ENCODE data around the gene PTPN23.
A peak's percentile ranks its signal among the peaks of the same experiment; 100 is the strongest.

PTPN23 gene

DNA sequence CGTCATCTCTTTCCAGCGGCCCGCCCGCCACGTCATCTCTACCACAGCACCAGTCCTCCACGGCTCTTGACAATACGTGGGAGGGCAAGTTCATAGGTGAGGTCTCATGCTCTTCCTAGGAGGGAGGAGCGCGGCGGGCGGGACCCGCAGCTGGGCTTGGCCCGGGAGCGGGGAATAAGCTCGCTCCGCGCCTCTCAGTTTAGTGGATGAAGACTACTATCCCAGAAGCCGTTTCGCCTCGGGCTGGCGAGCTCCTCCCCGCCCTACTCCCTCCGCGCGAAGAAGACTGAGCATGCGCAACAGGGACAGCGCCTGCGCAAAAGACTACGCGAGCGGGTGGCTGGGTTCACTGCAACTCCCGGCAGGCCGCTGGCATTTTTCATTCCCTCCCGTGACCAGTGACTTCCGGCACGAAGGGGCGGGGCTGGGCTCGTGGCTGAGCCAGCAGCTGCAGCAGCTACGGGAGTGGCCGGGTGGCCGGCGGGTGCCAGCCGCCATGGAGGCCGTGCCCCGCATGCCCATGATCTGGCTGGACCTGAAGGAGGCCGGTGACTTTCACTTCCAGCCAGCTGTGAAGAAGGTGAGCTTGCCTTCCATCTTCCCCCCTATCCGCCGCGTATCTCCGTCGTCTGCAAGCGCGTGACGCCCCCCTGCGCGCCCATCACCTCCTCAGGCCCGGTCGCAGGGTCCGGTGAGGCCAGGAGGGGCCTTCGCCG lies at the start of gene PTPN23:
Gene PTPN23, plus strand, starts transcription at position 421 of the 716 bp plus-strand sequence. Its CDS starts 76 bp downstream, at position 497.
- H3K27ac ChIP-seq (ENCODE audit: low read length), result peak within 1 kb of the TSS; percentile 60
- H3K27me3 ChIP-seq (ENCODE audit: control insufficient read depth, insufficient read depth, low read length), result no peaks in the 10 kb centered on the region
- no peaks in the 10 kb centered on the region for H3K9me3 ChIP-seq (ENCODE audit: control insufficient read depth, low read depth, low read length)
- peaks cover 10% of the 10 kb centered on the region for H3K4me1 ChIP-seq (ENCODE audit: control insufficient read depth, low read depth, low read length)
- H3K9ac ChIP-seq (ENCODE audit: low read length), result peak within 1 kb of the TSS; percentile 79
- H3K4me3 ChIP-seq (ENCODE audit: low read length), result peak within 1 kb of the TSS; percentile 96
- no peaks in the 10 kb centered on the region for H3K36me3 ChIP-seq (ENCODE audit: control insufficient read depth, low read depth, low read length)

GRCh38 chr3:47333907-47334306 lies 46.9 kb upstream of the PTPN23 start:
- H3K4me1 ChIP-seq (ENCODE audit: control insufficient read depth, low read depth, low read length), result no peaks in the 10 kb centered on the region
- H3K9me3 ChIP-seq (ENCODE audit: control insufficient read depth, low read depth, low read length), result no peaks in the 10 kb centered on the region
- H3K9ac ChIP-seq (ENCODE audit: low read length), result no peak overlapping the region
- H3K27ac ChIP-seq (ENCODE audit: low read length), result no peak overlapping the region
- no peak overlapping the region for H3K4me3 ChIP-seq (ENCODE audit: low read length)
- no peaks in the 10 kb centered on the region for H3K27me3 ChIP-seq (ENCODE audit: control insufficient read depth, insufficient read depth, low read length)
- H3K36me3 ChIP-seq (ENCODE audit: control insufficient read depth, low read depth, low read length), result peaks cover 66% of the 10 kb centered on the region

- no peaks in the 10 kb centered on the region for H3K4me1 ChIP-seq (ENCODE audit: control insufficient read depth, low read depth, low read length)
- H3K4me3 ChIP-seq (ENCODE audit: low read length), result no peak overlapping the region
- no peaks in the 10 kb centered on the region for H3K9me3 ChIP-seq (ENCODE audit: control insufficient read depth, low read depth, low read length)
- no peaks in the 10 kb centered on the region for H3K27me3 ChIP-seq (ENCODE audit: control insufficient read depth, insufficient read depth, low read length)
- peaks cover 73% of the 10 kb centered on the region for H3K36me3 ChIP-seq (ENCODE audit: control insufficient read depth, low read depth, low read length)
- H3K9ac ChIP-seq (ENCODE audit: low read length), result no peak overlapping the region
- H3K27ac ChIP-seq (ENCODE audit: low read length), result no peak overlapping the region
Observed at GRCh38 chr3:47337656-47338055, 43.2 kb upstream of the PTPN23 start.

GRCh38 chr3:47339951-47340350 lies 40.9 kb upstream of the PTPN23 start:
- Histone ChIP-seq H3K9me3 (ENCODE audit: control insufficient read depth, low read depth, low read length) (no peaks in the 10 kb centered on the region), H3K27ac (ENCODE audit: low read length) (no peak overlapping the region), H3K4me3 (ENCODE audit: low read length) (no peak overlapping the region), H3K36me3 (ENCODE audit: control insufficient read depth, low read depth, low read length) (peaks cover 75% of the 10 kb centered on the region), H3K27me3 (ENCODE audit: control insufficient read depth, insufficient read depth, low read length) (no peaks in the 10 kb centered on the region), H3K9ac (ENCODE audit: low read length) (no peak overlapping the region), H3K4me1 (ENCODE audit: control insufficient read depth, low read depth, low read length) (no peaks in the 10 kb centered on the region)

- H3K4me3 ChIP-seq (ENCODE audit: low read length), result no peak overlapping the region
- H3K27me3 ChIP-seq (ENCODE audit: control insufficient read depth, insufficient read depth, low read length), result no peaks in the 10 kb centered on the region
- H3K27ac ChIP-seq (ENCODE audit: low read length), result no peak overlapping the region
- no peaks in the 10 kb centered on the region for H3K4me1 ChIP-seq (ENCODE audit: control insufficient read depth, low read depth, low read length)
- no peaks in the 10 kb centered on the region for H3K9me3 ChIP-seq (ENCODE audit: control insufficient read depth, low read depth, low read length)
- peaks cover 77% of the 10 kb centered on the region for H3K36me3 ChIP-seq (ENCODE audit: control insufficient read depth, low read depth, low read length)
- no peak overlapping the region for H3K9ac ChIP-seq (ENCODE audit: low read length)
Observed at GRCh38 chr3:47340866-47341265, 40.0 kb upstream of the PTPN23 start.

- Histone ChIP-seq H3K9me3 (ENCODE audit: control insufficient read depth, low read depth, low read length) (no peaks in the 10 kb centered on the region), H3K4me3 (ENCODE audit: low read length) (no peak overlapping the region), H3K36me3 (ENCODE audit: control insufficient read depth, low read depth, low read length) (peaks cover 65% of the 10 kb centered on the region), H3K27me3 (ENCODE audit: control insufficient read depth, insufficient read depth, low read length) (no peaks in the 10 kb centered on the region), H3K9ac (ENCODE audit: low read length) (no peak overlapping the region), H3K4me1 (ENCODE audit: control insufficient read depth, low read depth, low read length) (no peaks in the 10 kb centered on the region), H3K27ac (ENCODE audit: low read length) (no peak overlapping the region)
Observed at GRCh38 chr3:47342151-47342550, 38.7 kb upstream of the PTPN23 start.

- no peak overlapping the region for H3K9ac ChIP-seq (ENCODE audit: low read length)
- no peaks in the 10 kb centered on the region for H3K27me3 ChIP-seq (ENCODE audit: control insufficient read depth, insufficient read depth, low read length)
- H3K4me3 ChIP-seq (ENCODE audit: low read length), result no peak overlapping the region
- no peaks in the 10 kb centered on the region for H3K9me3 ChIP-seq (ENCODE audit: control insufficient read depth, low read depth, low read length)
- no peak overlapping the region for H3K27ac ChIP-seq (ENCODE audit: low read length)
- peaks cover 58% of the 10 kb centered on the region for H3K36me3 ChIP-seq (ENCODE audit: control insufficient read depth, low read depth, low read length)
- H3K4me1 ChIP-seq (ENCODE audit: control insufficient read depth, low read depth, low read length), result no peaks in the 10 kb centered on the region
Observed at GRCh38 chr3:47342812-47343211, 38.0 kb upstream of the PTPN23 start.

- H3K9me3 ChIP-seq (ENCODE audit: control insufficient read depth, low read depth, low read length), result no peaks in the 10 kb centered on the region
- no peak overlapping the region for H3K27ac ChIP-seq (ENCODE audit: low read length)
- H3K4me3 ChIP-seq (ENCODE audit: low read length), result no peak overlapping the region
- H3K9ac ChIP-seq (ENCODE audit: low read length), result no peak overlapping the region
- no peaks in the 10 kb centered on the region for H3K27me3 ChIP-seq (ENCODE audit: control insufficient read depth, insufficient read depth, low read length)
- H3K36me3 ChIP-seq (ENCODE audit: control insufficient read depth, low read depth, low read length), result peaks cover 51% of the 10 kb centered on the region
- no peaks in the 10 kb centered on the region for H3K4me1 ChIP-seq (ENCODE audit: control insufficient read depth, low read depth, low read length)
Observed at GRCh38 chr3:47343471-47343971, 37.3 kb upstream of the PTPN23 start.

DNA sequence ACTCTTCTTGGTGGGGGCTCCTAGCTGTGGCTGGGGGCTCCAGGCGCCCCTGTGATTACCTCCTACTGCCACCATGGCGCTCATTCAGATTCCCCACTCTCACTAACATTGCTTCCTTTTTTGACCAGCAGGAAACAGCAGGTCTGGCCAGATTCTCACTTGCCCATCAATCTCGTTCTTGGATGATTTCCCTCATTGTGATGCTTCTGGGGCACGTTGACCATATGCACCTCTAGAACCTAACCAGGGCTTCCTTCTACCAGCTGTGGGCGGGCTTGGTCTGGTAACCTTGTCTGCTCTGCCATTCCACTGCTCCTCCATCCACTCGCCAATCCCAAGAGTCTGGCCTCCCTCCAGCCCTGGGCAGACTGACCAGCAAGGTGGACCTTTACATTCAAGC lies 35.9 kb upstream of the PTPN23 start:
- Histone ChIP-seq H3K4me1 (ENCODE audit: control insufficient read depth, low read depth, low read length) (no peaks in the 10 kb centered on the region), H3K9ac (ENCODE audit: low read length) (no peak overlapping the region), H3K9me3 (ENCODE audit: control insufficient read depth, low read depth, low read length) (no peaks in the 10 kb centered on the region), H3K27ac (ENCODE audit: low read length) (no peak overlapping the region), H3K4me3 (ENCODE audit: low read length) (no peak overlapping the region), H3K36me3 (ENCODE audit: control insufficient read depth, low read depth, low read length) (peaks cover 42% of the 10 kb centered on the region), H3K27me3 (ENCODE audit: control insufficient read depth, insufficient read depth, low read length) (no peaks in the 10 kb centered on the region)

DNA sequence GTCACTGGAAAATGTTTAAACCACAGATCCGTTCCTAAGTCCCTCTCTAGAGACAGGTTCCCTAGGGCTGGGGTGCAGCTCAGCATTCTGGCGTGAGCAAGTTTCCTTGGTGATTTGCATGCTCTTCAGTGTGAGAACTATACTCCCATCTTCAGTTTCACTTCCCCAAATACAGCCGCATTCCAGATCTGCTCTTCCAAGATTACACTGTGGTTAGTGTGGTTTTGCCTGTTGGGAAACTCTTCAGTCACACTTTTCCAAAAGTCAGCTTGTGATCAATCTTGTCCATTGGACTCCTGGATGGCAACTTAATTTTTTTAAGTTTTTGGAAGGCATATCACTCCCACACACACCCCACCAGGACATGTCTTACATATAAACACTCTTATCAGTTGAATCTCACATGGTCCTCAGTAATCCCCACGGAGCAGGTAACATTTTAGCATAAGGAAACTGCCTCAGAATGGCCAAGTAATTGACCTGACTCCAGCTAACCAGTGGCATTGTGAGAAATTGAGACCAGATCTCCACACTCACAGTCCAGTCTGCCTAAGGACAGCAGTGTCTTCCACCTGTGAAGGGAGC lies 33.5 kb upstream of the PTPN23 start:
- Histone ChIP-seq H3K4me1 (ENCODE audit: control insufficient read depth, low read depth, low read length) (no peaks in the 10 kb centered on the region), H3K36me3 (ENCODE audit: control insufficient read depth, low read depth, low read length) (peaks cover 33% of the 10 kb centered on the region), H3K9ac (ENCODE audit: low read length) (no peak overlapping the region), H3K27me3 (ENCODE audit: control insufficient read depth, insufficient read depth, low read length) (no peaks in the 10 kb centered on the region), H3K27ac (ENCODE audit: low read length) (no peak overlapping the region), H3K9me3 (ENCODE audit: control insufficient read depth, low read depth, low read length) (no peaks in the 10 kb centered on the region), H3K4me3 (ENCODE audit: low read length) (no peak overlapping the region)

DNA sequence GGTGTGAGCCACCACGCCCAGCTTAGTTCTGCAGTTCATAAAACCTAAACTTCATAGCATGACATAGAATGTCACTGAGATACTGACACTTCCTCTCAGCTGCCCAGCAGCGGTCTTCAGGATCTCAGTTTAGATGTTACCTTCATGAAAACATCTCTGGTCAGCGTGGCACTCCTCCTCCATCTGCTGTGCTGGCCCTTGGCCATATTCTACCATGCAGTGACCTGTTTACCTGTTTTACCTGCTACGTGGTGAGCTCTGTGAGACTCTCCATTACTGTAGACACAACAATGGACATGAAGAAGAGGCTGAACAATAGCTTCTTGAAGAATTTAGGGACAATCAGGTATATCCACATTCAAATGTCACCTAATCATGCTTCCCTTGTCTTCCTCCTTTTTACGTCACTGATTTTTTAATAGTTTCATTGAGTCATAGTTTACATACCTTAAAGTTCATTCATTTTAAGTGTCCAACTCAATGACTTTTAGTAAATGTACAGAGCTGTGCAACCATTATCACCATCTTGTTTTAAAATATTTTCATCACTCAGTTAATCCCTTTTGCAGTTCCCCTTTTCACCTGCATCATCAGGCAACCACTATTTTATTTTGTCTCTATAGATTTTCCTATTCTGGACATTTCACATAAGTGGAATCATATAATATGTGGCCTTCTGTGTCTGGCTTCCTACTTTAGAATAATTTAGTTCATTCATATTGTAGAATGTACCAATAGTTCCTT lies 32.2 kb upstream of the PTPN23 start:
- Histone ChIP-seq H3K4me1 (ENCODE audit: control insufficient read depth, low read depth, low read length) (no peaks in the 10 kb centered on the region), H3K9ac (ENCODE audit: low read length) (no peak overlapping the region), H3K36me3 (ENCODE audit: control insufficient read depth, low read depth, low read length) (peaks cover 22% of the 10 kb centered on the region), H3K27me3 (ENCODE audit: control insufficient read depth, insufficient read depth, low read length) (no peaks in the 10 kb centered on the region), H3K4me3 (ENCODE audit: low read length) (no peak overlapping the region), H3K9me3 (ENCODE audit: control insufficient read depth, low read depth, low read length) (no peaks in the 10 kb centered on the region), H3K27ac (ENCODE audit: low read length) (no peak overlapping the region)
